GM21529 (cell line): ENCODE results near the gene CTRB2.
"Not testable (repeated sequence)": the region's sequence is repeated elsewhere in the genome, so short reads cannot be mapped to it uniquely, and the experiment has no call there.

ENCODE experiments used
- ATAC-seq: cut with Tn5 transposase; IDR thresholded peaks from one replicate; pipeline ENCODE4 v1.9.1; 2021; ENCODE audit not compliant: unreplicated experiment

Gene CTRB2

DNA sequence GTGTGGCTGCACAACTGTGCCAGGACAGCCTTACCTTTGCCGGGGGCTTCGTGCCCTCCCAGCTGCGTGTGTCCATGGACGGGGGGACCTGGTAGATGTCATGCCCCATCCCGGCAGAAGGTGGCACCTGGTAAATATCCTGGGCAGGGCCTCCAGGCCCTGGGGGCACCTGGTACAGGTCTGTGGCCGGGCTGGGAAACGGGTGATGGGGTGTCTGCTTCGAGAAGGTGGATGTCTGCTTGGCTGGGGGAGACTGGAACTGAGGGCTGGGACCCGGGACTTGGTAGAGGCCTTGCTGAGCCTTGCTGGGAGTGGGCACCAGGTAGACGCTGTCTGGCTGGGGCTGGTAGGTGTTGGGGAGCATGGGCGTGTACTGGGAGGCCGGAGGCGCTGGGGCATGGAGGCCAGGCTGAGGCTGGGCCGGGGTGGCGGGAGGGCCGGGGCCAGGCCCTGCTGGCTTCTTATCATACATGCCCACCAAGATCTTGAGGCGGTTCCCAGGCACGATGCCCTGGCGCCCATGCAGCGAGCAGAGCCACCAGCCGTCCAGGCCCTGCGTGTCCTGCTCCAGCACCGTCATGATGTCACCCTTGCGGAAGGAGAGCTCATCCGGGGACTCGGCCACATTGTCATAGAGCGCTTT is 35.6 kb upstream of the CTRB2 start:
- not testable (repeated sequence) for ATAC-seq

DNA sequence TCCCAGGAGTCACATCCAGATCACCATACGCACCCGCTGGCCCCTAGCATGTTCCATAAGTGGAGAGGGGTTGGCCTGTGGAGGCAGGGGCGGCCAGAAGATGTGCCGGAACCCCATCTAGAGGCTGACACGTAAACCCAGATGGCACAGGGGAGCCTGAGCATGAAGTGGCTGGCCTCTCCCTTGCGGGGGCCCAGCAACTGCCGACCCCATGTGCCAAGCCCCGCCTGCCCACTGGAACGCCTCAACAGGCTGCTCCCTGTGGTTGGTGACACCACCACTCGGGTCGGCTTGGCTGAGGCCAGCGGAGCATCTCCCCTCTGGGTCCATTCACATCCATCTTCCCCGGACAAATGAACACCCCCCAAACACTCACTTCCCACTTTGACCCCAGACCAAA is 35.0 kb upstream of the CTRB2 start:
- no peak for ATAC-seq

DNA sequence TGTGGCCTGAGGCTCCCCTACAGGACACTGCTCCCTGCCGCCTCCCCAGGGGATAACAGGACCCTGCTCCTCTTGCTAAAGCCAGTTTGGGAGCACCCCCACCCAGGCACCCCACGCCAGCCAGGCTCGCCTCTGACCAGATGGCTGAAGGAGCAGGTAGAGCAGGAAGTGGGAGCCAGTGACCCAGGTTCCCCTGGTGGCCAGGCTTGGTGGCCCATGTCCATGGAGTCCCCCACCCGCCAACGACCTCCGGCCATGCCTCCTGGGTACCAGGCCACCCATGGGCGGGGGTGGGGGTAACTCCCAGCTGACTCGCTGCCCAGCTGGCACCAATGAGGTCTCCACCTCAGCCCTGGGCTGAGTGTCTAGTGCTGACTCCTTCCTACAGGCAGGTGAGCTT is 34.5 kb upstream of the CTRB2 start:
- no peak for ATAC-seq

DNA sequence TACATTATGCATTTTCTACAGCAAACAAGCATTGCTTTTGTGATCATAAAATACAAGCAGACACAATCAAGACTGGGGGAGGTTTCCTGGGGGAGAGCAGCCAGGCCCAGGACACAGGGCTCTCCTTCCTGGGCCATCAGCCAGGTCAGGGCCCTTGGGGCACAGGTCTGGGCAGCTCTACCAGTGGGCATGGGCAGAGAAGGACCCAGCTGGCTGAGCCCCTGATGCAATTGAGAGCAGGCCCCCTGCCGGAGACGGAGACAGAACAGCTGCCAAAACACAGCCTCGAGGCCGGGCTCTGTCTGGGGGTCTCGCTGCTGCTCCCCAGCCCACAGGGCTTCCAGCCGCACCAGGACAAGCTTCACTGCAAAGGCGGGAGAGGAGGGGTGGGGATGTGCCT is 33.7 kb upstream of the CTRB2 start:
- not testable (repeated sequence) for ATAC-seq

DNA sequence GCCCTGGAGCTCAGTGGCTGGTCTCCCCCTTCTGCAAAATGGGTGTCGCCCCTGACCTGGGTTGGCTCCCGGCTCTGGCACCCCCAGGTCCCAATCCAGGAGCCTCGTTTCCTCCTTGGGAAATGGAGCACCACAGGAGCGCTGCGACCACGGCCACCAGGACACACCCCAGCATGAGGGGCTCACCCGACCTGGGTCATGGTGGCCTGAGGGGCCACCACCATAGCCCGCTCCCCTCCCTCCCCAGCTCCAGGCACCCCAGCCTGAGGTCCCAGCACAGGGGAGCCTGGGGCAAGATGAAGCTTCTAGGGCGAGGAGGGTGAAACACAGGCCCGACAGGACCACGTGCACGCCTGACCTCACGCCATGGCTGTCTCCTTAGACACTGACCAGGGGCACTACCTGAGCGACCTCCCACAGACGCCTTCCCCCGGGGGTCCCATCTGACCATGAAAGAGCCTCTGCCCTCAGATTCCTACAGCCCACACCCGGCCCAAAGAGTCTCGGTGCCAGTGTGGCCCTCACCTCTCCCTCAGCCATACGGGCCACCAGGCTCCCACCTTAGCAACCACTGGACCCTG is 32.7 kb upstream of the CTRB2 start:
- no peak for ATAC-seq

DNA sequence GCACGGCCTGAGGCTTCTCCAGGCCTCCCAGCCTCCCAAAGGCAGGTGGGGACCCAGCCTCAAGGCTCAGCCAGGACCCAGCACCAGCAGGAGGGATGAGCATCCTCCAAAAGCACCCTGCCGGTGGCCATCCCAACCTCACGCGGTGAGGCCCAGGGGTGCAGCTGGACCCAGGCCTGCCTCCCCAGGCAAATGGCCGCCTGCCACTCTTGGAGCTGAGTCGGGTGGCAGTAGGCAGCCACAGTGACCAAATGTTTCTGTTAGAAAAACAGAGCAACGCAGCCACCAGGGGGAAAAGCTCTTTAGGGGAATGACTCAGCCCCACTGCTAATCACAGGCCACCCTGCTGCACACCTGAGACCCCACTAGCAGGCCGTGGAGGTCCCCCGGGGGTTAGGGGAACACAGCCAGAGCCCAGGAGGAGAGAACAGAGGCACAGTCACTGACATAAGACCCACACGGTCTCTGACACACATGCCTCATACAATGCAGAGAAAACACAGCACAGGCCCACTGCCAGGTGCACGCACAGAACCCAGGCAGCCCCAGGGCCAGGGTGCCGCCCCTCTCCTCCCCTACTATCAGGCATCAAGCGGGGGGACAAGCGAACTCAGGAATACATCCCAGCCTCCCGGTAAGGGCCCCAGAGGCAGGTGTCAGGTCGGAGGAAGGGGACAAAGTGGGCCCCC is 32.0 kb upstream of the CTRB2 start:
- no peak for ATAC-seq

DNA sequence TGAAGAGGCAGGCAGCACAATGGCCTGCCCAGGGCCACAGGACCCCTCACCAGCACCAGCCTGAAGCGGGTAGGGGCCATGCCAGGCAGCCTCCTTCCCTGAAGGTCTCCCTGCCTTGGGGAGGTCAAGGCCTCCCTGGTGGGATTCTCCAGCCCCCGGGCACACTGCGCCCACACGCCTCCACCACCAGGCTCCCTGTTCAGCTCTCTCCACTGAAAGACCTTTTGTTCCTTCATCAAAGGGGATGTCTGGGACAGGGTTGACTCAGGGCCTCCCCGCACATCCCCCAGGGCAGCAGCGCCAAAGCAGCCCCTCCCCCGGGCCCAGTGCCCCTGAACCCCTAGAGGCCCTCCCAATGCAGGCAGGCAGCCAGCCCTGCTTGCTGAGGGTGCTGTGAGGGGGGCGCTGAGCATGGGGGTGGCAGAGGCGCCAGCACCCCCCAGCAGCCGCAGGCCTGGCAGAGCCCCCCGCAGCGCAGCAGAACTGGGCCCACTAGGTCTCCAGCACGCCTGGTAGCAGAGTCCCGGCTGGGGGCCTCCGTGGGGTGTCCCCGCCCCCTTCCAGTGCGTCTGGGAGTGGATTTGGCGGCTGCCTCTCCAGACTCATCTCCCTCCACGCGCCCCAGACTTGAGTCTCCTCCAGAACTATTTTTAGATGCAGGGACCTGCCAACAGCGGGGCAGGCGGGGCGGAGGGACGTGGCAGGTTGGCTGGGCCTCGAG is 31.3 kb upstream of the CTRB2 start:
- ATAC-seq, result no peak

DNA sequence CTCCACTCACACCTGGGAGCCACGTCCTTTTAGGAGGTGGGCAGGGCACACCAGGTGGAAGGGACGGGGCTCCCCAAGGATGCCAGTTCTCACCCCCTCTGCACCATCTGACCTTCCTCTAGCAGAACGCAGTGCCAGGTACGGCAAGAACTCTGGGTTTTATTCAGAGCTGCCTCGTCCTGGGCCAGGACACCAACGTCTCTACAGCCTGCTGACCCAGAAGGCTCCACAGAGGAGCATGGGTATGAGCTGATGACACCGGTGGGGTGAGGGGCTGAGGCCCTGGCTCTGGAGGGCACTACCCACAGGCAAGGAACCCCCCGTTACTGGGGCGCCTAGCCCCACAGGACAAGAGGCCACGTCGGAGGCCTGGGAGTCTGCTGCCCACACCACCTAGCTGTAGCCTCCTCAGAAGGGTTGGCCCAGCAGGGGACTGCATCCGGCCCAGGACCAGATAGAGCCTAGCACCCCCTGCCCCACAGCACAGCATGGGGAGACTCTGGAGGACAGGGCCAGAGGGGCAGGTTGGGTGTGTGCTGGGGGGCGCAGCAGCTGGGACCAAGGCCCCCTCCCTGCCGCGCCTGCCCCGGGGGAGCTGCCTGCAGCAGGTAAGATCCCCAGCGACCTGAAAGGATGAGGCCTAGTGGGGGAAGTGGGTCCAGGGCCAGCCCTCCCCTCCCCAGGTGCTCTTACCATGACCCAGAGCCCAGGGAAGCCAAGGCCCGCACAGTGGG is 30.6 kb upstream of the CTRB2 start:
- ATAC-seq, result no peak

DNA sequence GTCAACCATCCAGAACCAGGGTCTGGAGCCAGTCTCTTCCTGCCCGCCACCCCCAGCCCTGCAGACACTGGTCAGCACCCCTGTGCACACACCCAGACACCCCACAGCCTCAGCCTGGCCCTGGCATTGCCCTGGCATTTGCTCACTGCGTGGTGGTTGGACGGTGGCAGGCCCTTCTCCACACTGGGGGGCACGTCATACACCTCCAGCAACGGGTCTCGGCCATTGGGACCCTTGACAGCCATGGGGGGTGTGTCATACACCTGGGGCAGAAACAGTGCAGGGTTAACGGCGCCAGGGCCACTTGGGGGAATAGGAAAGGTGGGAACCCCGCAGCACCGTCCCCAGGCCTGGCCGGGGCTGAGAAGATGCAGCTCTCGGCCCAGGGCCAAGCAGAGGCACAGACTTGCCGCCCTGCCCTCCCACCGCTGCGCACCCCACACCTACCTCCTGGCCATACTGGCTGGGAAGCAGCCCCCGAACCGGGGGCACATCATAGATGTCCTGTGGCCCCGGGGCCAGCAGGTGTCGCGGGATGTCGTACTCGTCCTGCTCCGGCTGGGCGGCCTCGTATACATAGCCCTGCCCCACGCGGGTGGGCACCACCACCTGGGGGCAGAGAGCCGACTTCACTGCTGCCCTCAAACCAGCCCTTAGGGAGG is 29.9 kb upstream of the CTRB2 start:
- ATAC-seq, result no peak

DNA sequence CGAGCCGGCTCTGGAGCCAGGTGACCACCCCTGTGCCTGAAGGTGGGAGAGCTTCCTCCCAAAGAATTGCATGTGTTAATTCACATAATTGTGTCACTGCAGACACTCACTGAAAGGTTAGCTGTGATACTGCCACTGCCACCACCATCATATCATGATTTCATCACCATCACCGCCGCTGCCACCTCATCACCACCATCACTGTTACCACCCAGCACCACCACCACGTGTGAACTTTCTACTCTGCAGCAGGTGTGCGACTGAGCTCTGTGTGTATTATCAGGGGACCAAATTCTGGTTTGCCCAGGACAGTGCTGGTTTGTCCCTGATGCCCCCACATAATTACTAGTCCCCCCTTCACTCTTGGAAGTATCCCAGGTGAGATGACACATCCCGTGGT is 29.3 kb upstream of the CTRB2 start:
- ATAC-seq, result no peak

DNA sequence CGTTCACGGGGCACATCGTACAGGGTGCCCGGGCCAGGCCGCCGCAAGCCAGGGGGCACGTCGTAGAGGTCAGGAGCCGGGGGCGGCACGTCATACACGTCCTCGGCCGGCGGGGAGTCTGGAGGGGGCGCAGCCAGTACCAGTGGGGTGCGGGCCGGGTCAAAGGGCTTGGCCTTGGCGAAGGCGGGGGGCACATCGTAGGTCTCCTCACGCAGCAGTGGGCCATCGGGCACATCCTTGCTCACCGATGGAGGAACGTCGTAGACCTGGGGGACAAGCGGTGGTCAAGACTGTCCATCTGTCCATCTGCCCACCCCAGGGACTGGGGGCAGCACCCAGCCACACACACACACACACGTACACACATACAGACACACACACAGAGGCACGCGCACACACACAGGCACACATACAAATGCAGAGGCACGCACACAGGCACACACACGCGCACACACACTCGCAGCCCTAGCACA is 28.8 kb upstream of the CTRB2 start:
- no peak for ATAC-seq

DNA sequence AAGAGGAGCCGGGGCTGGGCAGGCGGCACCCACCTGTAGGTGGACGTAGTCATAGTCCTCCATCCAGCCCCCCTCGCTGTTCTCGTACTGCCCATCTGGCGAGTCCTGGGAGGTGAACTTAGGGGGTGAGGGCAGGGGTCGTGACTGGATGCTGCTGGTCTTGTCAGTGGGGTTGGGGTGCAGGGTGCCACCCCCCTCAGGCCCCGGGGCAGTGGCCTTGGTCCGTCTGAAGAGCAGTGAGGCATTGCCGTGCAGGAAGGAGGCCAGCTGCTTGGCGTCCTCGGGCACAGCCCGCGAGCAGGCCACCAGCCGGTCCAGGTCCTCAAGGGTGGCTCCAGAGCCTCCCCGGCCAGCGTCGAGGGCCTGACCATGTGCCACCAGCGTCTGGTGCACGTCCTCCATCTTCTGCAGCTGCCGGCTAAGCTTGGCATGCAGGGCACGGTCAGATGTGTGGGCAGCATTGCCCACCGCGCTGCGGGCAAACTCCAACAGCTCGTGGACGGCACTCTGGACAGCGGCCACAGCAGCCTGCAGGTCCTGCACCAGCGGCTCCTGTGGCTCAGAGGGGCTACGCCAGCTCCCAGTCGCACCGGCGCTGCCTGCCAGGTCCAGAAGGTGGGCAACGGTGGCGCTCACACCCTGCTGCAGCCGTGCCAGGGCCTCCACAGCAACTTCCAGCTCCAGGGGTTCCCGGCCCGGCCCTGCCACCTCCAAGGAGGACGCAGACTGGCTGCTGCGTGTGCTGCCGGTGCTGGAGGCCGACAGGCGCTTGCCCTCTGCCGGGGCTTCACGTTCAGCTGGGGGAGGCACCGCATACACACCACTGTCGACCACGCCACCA is 28.1 kb upstream of the CTRB2 start:
- ATAC-seq, result no peak

DNA sequence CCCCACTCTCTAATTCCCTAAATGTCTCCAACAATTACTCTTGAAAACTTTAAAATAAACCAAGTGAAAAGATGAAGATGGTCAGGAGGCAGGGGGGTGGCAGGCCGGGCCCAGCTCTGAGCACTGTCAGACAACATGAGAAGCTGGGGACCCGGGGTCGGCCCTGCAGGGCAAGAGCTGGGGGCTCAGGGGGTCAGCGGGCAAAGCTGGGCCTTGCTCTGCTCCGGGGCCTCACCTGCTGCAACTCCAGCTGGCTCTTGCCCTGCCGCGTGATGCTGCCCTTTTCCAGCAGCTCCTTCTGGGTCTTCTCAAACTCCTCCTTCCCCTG is 26.6 kb upstream of the CTRB2 start:
- no peak for ATAC-seq

DNA sequence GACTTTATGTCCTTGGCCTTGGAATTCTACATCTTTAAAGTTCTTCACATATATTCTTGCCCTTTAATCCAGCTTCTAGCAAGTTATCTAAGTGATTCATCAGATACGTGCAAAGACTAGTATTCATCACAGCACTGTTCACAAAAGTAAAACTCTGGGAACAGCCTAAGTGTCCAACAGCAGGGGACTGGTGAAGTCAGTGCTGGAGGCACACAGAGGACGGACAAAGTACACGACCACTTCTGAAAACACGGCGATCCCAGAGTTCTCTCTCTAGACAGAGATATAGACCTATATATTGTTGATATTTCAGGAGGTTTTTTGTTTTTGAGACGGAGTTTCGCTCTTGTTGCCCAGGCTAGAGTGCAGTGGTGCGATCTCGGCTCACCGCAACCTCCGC is 24.6 kb upstream of the CTRB2 start:
- no peak for ATAC-seq

DNA sequence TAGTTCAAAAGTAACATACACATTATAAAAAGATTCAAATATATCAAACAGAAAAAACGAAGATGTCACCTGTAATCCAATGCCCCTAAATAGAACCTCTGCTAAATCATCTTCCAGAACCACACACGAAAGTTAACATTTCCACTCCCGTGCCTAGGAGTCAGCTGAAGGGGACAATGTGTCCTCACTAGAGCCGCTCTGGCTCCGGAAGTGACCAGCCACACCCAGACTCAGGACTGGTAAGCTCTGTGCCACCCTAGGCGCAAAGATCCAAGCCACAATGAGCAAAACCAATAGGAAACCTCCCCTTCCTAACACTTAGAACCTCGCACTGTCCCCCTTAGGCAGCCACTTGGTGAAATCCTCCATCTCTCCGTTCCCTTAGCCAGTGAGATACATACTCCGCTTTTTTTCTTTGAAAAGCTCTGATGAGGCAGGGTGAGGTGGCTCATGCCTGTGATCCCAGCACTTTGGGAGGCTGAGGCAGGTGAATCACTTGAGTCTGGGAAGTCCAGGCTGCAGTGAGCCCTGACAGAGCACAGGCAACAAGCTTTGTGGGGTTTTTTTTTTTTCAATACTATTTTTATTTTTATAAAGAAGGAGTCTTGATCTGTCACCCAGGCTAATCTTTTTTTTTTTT is 23.6 kb upstream of the CTRB2 start:
- no peak for ATAC-seq

DNA sequence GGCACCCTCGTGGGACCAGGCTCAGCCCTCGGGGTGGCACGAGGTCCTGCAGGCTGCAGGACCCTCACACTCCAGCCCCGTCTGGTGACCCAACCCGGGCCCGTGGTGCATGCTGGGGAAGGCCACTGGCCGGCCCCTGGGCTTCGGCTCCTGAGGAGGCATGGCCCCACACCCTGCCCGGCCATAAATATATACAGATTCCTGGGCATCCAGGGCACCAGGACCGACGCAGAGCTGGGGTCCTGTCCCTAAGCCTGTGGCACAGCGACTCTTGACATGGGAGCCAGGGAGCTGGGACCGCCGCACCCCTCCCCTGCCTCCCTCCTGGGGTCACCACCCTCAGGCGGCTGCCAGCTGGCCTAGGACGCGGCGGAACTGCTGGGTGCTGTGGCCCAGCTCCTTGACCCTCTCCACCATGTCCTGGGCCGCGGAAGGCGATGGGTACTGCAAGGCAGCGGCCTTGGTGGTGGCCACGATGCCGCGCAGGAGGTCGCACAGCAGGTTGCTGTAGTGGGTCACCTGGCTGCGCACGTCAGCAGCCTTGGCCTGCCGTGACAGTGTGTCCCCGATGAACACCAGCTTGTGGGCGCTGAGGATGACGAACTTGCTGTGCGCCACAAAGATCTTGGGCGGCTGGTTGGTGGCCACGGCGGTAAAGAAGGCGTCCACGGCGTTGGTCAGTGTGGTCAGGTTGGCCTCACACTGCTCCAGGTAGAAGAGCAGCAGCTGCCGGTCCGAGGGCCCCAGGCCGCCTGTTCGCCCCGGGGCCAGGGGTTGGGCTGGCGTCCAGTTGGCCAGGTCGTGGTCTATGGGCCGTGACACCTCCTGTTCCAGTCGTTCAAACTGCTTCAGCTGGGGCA is 22.4 kb upstream of the CTRB2 start:
- no peak for ATAC-seq

DNA sequence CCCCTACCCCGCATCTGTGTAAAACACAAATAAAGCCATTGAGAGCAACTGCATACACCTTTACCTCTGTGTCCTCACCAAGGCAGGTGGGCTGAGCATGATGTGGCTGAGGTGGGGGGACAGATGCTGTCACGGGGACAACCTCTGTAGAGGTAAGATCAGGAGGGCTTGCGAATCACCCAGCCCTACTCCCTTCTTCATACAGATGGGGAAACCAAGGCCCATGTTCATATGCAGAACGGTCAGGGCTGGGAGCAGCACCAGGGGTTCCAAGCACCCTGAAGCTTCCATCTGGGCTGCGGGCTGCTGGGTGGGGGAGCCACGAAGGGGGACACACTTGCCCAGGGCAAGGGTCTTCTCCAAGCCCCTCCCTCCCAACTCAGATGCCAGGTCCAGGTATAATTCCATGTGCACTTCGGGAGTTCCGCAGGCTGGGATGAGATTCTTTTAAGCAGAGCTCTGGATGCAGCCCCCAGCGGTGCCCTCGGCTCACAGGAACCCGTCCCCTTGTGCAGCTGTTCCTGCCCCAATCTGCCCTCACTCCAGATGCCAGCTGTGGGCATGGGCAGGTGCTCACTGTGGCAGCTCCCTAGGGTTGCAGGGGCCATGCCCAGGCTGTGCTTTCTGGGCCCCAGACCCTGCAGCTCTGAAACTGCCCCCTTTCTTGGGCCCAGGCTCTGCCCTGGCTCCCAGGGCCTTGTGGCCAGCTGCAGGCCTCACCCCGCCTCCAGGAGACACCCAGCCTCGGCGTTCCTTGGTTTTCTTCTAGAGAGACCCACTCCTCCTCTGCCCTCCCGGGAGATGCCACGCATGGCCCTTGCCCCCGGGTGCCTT is 21.4 kb upstream of the CTRB2 start:
- ATAC-seq, result no peak
